ENCODE results near the gene TGFBRAP1. TPM values are rescaled to one million over a fixed set of nuclear protein-coding genes. Genes with fewer than 3 reads are reported as not detected.

The TGFBRAP1 gene
- total and polyA plus RNA-seq, 5 experiments from 2014 or later = 19.4 to 26.9 (median 22.8) TPM

GRCh38 chr2:105369777-105370690, 40.5 kb upstream of the TGFBRAP1 start:
- ATAC-seq = peak; percentile 100
- H3K4me3 Mint-ChIP-seq = peak overlapping the region in 4 of 10 donors; percentile 1 to 51 (median 24)
- POLR2A ChIA-PET = no interaction called here

DNA sequence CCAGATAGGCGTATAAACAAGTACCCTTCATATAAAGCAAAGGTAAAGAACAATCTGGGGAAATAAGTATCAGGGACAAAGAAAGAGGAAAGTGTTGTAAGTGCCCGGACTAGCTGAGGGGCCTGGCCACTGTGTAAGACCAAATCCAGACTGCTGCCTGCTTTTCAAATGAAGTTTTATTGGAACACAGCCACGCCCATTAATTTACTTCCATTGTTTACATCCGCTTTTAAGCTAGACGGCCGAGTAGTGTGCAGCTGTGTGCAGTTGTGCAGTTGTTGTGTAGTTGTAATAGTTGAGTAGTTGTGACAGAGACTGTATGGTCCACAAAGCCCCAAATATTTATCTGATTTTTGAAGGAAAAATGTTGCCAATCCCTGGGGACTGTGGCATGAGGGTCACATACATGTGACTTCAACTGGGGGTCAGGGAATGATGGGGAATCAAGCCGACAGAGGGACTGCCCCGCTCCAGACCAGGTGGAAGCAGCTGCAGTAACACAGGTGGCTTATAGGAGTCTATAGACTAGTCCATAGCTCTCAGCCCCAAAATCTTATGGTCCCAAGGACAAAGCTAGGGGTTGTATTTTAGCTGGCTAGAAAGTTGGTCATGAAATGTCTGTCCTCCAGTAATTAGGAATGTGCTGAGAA, 39.3 kb upstream of the TGFBRAP1 start:
- DNase-seq = no peak
- Mint-ChIP-seq H3K36me3 (peaks cover 0 to 2% (median under 1%) of the 10 kb centered on the region in 3 donors), H3K4me1 (peaks cover 7 to 11% (median 8%) of the 10 kb centered on the region in 4 donors), H3K27me3 (peaks cover 0 to 3% (median 1%) of the 10 kb centered on the region in 5 donors), H3K27ac (no peak overlapping the region), H3K4me3 (no peak overlapping the region), H3K9me3 (no peaks in the 10 kb centered on the region)
- ATAC-seq = no peak
- POLR2A ChIA-PET = no interaction called here

More at GRCh38 chr2:105369777-105370690, 40.5 kb upstream of the TGFBRAP1 start:
- Mint-ChIP-seq H3K36me3 (peaks cover 0 to 2% (median 2%) of the 10 kb centered on the region in 3 donors), H3K9me3 (no peaks in the 10 kb centered on the region), H3K27me3 (peaks cover 0 to 3% (median 1%) of the 10 kb centered on the region in 5 donors), H3K27ac (peak overlapping the region in 4 of 10 donors; percentile 30 to 54 (median 40)), H3K4me1 (peaks cover 8 to 14% (median 10%) of the 10 kb centered on the region in 4 donors)
- DNase-seq = peak; percentile 71 to 92 (median 82)

GRCh38 chr2:105365206-105365605, 35.7 kb upstream of the TGFBRAP1 start:
- Mint-ChIP-seq H3K9me3 (no peaks in the 10 kb centered on the region), H3K27me3 (peaks cover 0 to 3% (median 1%) of the 10 kb centered on the region in 5 donors), H3K4me3 (no peak overlapping the region), H3K36me3 (peaks cover 0 to 6% (median 2%) of the 10 kb centered on the region in 3 donors), H3K27ac (peak overlapping the region in 2 of 10 donors; percentile 64 to 76), H3K4me1 (peaks cover 19 to 37% (median 29%) of the 10 kb centered on the region in 4 donors)
- ATAC-seq (no peak), DNase-seq (no peak)
- POLR2A ChIA-PET = no interaction called here

- ATAC-seq (no peak), DNase-seq (no peak)
- Mint-ChIP-seq H3K27me3 (peaks cover 0 to 3% (median under 1%) of the 10 kb centered on the region in 5 donors), H3K9me3 (no peaks in the 10 kb centered on the region), H3K4me1 (peaks cover 13 to 34% (median 24%) of the 10 kb centered on the region in 4 donors), H3K27ac (peak overlapping the region in 2 of 10 donors; percentile 54 to 64), H3K4me3 (no peak overlapping the region), H3K36me3 (peaks cover 0 to 9% (median 4%) of the 10 kb centered on the region in 3 donors)
- POLR2A ChIA-PET = no interaction called here
These were observed 35.1 kb upstream of the TGFBRAP1 start for GRCh38 chr2:105364436-105365139.

- peaks cover 13 to 34% (median 23%) of the 10 kb centered on the region in 4 donors for H3K4me1 Mint-ChIP-seq
- H3K4me3 Mint-ChIP-seq = no peak overlapping the region
- POLR2A ChIA-PET = no interaction called here
- H3K27me3 Mint-ChIP-seq = peaks cover 0 to 3% (median 0%) of the 10 kb centered on the region in 5 donors
- peak overlapping the region in 8 of 10 donors; percentile 13 to 67 (median 30) for H3K27ac Mint-ChIP-seq
- peaks cover 0 to 22% (median 11%) of the 10 kb centered on the region in 3 donors for H3K36me3 Mint-ChIP-seq
- DNase-seq (no peak), ATAC-seq (no peak)
- peaks cover 0 to 5% (median 0%) of the 10 kb centered on the region in 9 donors for H3K9me3 Mint-ChIP-seq
These were observed 33.5 kb upstream of the TGFBRAP1 start for GRCh38 chr2:105362862-105363591.

DNA sequence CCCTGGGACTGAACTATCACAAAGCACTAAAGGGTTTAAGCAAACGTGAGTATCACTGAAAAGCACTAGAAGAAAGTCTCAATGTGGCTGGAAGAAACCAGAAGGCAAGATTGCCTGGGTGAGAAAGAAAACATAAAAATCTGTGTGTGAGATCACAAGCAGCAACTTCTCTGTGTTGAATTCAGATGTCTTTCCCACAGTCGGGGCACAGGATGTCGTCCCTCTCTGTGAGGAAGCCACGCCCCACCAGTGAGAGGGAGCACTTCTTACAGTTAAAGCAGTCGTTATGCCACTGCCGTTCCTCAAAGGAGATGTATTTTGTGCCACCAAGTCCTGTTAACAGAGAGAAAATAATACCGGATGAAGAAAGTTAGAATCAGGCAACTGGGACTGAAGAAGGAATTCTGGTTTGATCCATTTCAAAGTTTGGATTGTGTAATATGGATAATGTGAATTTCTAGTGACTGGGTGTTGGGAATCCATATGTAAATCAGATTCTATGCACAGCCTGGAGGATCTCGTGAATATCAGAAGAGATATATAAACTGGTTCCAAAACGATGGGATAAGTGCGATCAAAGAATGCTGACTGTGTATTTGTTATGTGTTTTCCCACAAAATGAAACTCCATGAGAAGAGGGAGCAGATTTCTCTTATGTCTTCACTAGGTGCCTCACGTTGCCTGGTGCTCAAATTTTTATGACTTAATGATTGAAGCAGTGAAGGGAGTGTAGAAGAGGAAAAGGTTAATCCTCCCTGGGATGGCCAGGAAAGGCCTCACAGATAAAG, 31.8 kb upstream of the TGFBRAP1 start:
- Mint-ChIP-seq H3K4me3 (peak overlapping the region in 8 of 10 donors; percentile 3 to 67 (median 14)), H3K27me3 (peaks cover 0 to 3% (median 0%) of the 10 kb centered on the region in 5 donors), H3K36me3 (peaks cover 9 to 38% (median 24%) of the 10 kb centered on the region in 3 donors), H3K27ac (peak overlapping the region; percentile 4 to 90 (median 70)), H3K9me3 (peaks cover 0 to 21% (median 10%) of the 10 kb centered on the region in 9 donors), H3K4me1 (peaks cover 13 to 34% (median 23%) of the 10 kb centered on the region in 4 donors)
- peak; percentile 90 to 93 for ATAC-seq
- peak in 9 of 10 donors; percentile 10 to 52 (median 20) for DNase-seq
- POLR2A ChIA-PET = no interaction called here

GRCh38 chr2:105358593-105358992, 29.1 kb upstream of the TGFBRAP1 start:
- Mint-ChIP-seq H3K9me3 (peaks cover 0 to 33% (median 14%) of the 10 kb centered on the region in 9 donors), H3K4me1 (peaks cover 13 to 31% (median 22%) of the 10 kb centered on the region in 4 donors), H3K4me3 (no peak overlapping the region), H3K36me3 (peaks cover 25 to 58% (median 47%) of the 10 kb centered on the region in 3 donors), H3K27ac (no peak overlapping the region), H3K27me3 (no peaks in the 10 kb centered on the region)
- no peak for DNase-seq
- no peak for ATAC-seq
- POLR2A ChIA-PET = no interaction called here

- H3K27ac Mint-ChIP-seq = peak overlapping the region in 1 of 10 donors; percentile 37
- no peaks in the 10 kb centered on the region for H3K27me3 Mint-ChIP-seq
- ATAC-seq (no peak), DNase-seq (no peak)
- POLR2A ChIA-PET = no interaction called here
- peaks cover 34 to 71% (median 55%) of the 10 kb centered on the region in 3 donors for H3K36me3 Mint-ChIP-seq
- H3K4me3 Mint-ChIP-seq = peak overlapping the region in 1 of 10 donors; percentile 21
- peaks cover 14 to 18% (median 16%) of the 10 kb centered on the region in 4 donors for H3K4me1 Mint-ChIP-seq
- peaks cover 0 to 33% (median 14%) of the 10 kb centered on the region in 9 donors for H3K9me3 Mint-ChIP-seq
These were observed 27.6 kb upstream of the TGFBRAP1 start for GRCh38 chr2:105357122-105357521.

- Mint-ChIP-seq H3K9me3 (no peaks in the 10 kb centered on the region), H3K27ac (no peak overlapping the region), H3K27me3 (no peaks in the 10 kb centered on the region), H3K4me3 (no peak overlapping the region), H3K4me1 (peaks cover 4 to 16% (median 6%) of the 10 kb centered on the region in 4 donors), H3K36me3 (peaks cover 4 to 90% (median 23%) of the 10 kb centered on the region in 3 donors)
- POLR2A ChIA-PET = no interaction called here
- DNase-seq (peak in 3 of 10 donors; percentile 31 to 43 (median 32)), ATAC-seq (peak in 1 of 2 donors; percentile 39)
These were observed 15.3 kb upstream of the TGFBRAP1 start for GRCh38 chr2:105344704-105345345.

DNA sequence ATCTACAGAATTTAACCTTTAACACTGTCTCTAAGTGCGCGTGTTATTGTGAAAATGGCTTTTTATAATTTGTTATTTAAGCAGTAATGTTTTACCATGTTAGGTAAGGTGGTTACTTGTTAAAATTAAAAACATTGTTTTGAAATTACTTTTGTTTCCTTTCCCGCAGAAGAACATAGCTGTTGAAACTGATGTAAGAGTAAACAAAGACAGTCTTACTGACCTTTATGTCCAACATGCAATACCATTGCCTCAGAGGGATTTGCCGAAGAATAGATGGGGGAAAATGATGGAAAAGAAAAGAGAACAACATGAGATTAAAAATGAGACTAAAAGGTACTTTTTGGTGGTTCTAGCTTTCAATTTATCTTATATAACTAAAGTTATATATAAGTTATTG, 9.9 kb upstream of the TGFBRAP1 start:
- Mint-ChIP-seq H3K4me1 (peaks cover 16 to 45% (median 37%) of the 10 kb centered on the region in 4 donors), H3K9me3 (no peaks in the 10 kb centered on the region), H3K27ac (peak overlapping the region in 5 of 10 donors; percentile 68 to 100 (median 98)), H3K36me3 (peaks cover 0 to 45% (median 5%) of the 10 kb centered on the region in 3 donors), H3K4me3 (peak overlapping the region in 7 of 10 donors; percentile 25 to 100 (median 97)), H3K27me3 (peaks cover 0 to 1% (median 0%) of the 10 kb centered on the region in 5 donors)
- POLR2A ChIA-PET = interaction anchor here (3.3 kb wide), 1 partner anchor 10 kb away, joined by 22 read pairs; the partner anchor contains the start of gene TGFBRAP1
- DNase-seq (no peak), ATAC-seq (no peak)

Data from naive thymus-derived CD8-positive, alpha-beta T cell (primary cell).